Activated T-cell treated with anti-CD3 and anti-CD28 coated beads for 24 hours (primary cell): Measurements from ENCODE around the gene PRLR.
"Not testable (repeated sequence)": the region's sequence is repeated elsewhere in the genome, so short reads cannot be mapped to it uniquely, and the experiment has no call there.

Experiments
- DNase-seq: peaks from one replicate; pipeline ENCODE4 v3.0.0-alpha.2; 2020; ENCODE audit warnings: low read depth

The PRLR gene

GRCh38 chr5:35081134-35081533 is 149.2 kb downstream of the PRLR start:
- DNase-seq = no peak

- DNase-seq = no peak
Measured at GRCh38 chr5:35073160-35073559, 157.1 kb downstream of the PRLR start.

- DNase-seq = no peak
Measured at GRCh38 chr5:35069188-35069587, 161.1 kb downstream of the PRLR start.

- DNase-seq = no peak
Measured at GRCh38 chr5:35067985-35068384, 162.3 kb downstream of the PRLR start.

GRCh38 chr5:35066260-35066795 is 164.0 kb downstream of the PRLR start:
- no peak for DNase-seq

GRCh38 chr5:35063414-35063813 is 166.9 kb downstream of the PRLR start:
- DNase-seq = no peak

GRCh38 chr5:35061211-35061770 is 169.0 kb downstream of the PRLR start:
- DNase-seq = no peak

- DNase-seq = no peak
Measured at GRCh38 chr5:35060236-35060635, 170.1 kb downstream of the PRLR start.

GRCh38 chr5:35059251-35059650 is 171.0 kb downstream of the PRLR start:
- no peak for DNase-seq

- peak; percentile 3 for DNase-seq
Measured at GRCh38 chr5:35058374-35058788, 171.9 kb downstream of the PRLR start.

- DNase-seq = no peak
Measured at GRCh38 chr5:35056686-35057085, 173.6 kb downstream of the PRLR start.

GRCh38 chr5:35052838-35053237 is 177.4 kb downstream of the PRLR start:
- DNase-seq = no peak

GRCh38 chr5:35050541-35051126 is 179.7 kb downstream of the PRLR start:
- DNase-seq = no peak

GRCh38 chr5:35048910-35049309 is 181.4 kb downstream of the PRLR start:
- no peak for DNase-seq

- no peak for DNase-seq
Measured at GRCh38 chr5:35047785-35048404, 182.4 kb downstream of the PRLR start, which contains the start of gene AGXT2. TSS of gene AGXT2 (minus strand) at chr5:35047949. CDS start at chr5:35047892, 57 bp downstream.

- no peak for DNase-seq
Measured at GRCh38 chr5:35046774-35047173, 183.5 kb downstream of the PRLR start.

- no peak for DNase-seq
Measured at GRCh38 chr5:35045280-35045679, 185.0 kb downstream of the PRLR start.

GRCh38 chr5:35044649-35045048 is 185.6 kb downstream of the PRLR start:
- no peak for DNase-seq

- no peak for DNase-seq
Measured at GRCh38 chr5:35042781-35043180, 187.5 kb downstream of the PRLR start.

GRCh38 chr5:35041261-35041660 is 189.0 kb downstream of the PRLR start:
- DNase-seq = no peak

GRCh38 chr5:35038891-35039290 is 191.4 kb downstream of the PRLR start:
- no peak for DNase-seq

GRCh38 chr5:35036536-35036935 is 193.8 kb downstream of the PRLR start:
- no peak for DNase-seq

- DNase-seq = not testable (repeated sequence)
Measured at GRCh38 chr5:35035929-35036328, 194.4 kb downstream of the PRLR start.
